HUES6 (cell line): ENCODE results near the gene GORAB.
A peak's percentile ranks its signal among the peaks of the same experiment; 100 is the strongest.

Experiments used
- H3K27ac ChIP-seq: 2 replicates; pipeline ENCODE4 v1.7.0; 2013; ENCODE audit warnings: low read depth, mild to moderate bottlenecking, low read length, inconsistent platforms
- H3K27me3 ChIP-seq: 2 replicates; pipeline ENCODE4 v1.6.1; 2013; ENCODE audit warnings: low read length; ENCODE audit not compliant: control insufficient read depth, insufficient read depth
- H3K36me3 ChIP-seq: 2 replicates; pipeline ENCODE4 v1.6.1; 2013; ENCODE audit warnings: low read length; ENCODE audit not compliant: control insufficient read depth, insufficient read depth
- H3K4me1 ChIP-seq: 2 replicates; pipeline ENCODE4 v1.6.1; 2013; ENCODE audit warnings: low read length; ENCODE audit not compliant: control insufficient read depth, insufficient read depth
- H3K4me3 ChIP-seq: 2 replicates; pipeline ENCODE4 v1.5.1; 2013; ENCODE audit warnings: low read depth, low read length
- H3K9ac ChIP-seq: one replicate; pipeline ENCODE4 v1.6.1; 2013; ENCODE audit warnings: mild to moderate bottlenecking, low read length
- H3K9me3 ChIP-seq: 2 replicates; pipeline ENCODE4 v1.6.1; 2013; ENCODE audit warnings: low read depth, low read length; ENCODE audit not compliant: control insufficient read depth, insufficient read depth

Gene GORAB

DNA sequence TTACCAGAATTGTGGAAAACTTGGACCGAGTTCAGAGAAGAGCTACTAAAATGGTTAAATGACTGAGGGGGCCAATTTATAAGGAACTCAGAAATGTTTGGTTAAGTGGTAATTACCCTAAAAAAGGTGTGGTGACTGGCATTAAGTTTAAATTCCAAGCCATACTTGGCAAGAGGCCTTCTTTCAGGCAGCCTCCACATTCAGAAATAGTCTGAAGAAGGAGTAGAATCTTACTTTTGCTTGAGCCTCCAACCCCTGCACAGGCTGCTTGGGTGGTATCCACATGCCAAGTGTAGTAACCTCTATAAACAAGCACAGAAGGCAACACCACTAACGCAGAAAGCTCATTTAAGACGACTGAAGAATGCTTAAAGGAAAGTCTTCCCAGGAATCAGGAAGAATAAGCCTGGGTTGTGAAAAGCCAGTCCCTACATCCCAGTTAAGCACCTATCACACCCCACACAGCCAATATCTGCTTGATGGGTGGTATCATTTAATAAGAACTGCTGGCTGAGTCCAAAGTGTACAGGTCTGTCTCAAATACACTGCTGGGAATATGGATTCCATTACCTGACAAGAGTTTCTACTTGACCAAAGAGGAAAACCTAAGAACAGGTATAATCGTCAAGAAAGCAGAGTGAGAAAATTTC lies 13.7 kb upstream of the GORAB start:
- H3K9ac ChIP-seq = no peak overlapping the region
- H3K36me3 ChIP-seq = no peaks in the 10 kb centered on the region
- H3K4me3 ChIP-seq = no peak overlapping the region
- H3K9me3 ChIP-seq = no peaks in the 10 kb centered on the region
- H3K27me3 ChIP-seq = no peaks in the 10 kb centered on the region
- H3K4me1 ChIP-seq = no peaks in the 10 kb centered on the region
- no peak overlapping the region for H3K27ac ChIP-seq

- Histone ChIP-seq H3K4me1 (no peaks in the 10 kb centered on the region), H3K27ac (no peak overlapping the region), H3K27me3 (no peaks in the 10 kb centered on the region), H3K4me3 (no peak overlapping the region), H3K9ac (no peak overlapping the region), H3K9me3 (no peaks in the 10 kb centered on the region), H3K36me3 (no peaks in the 10 kb centered on the region)
Measured at GRCh38 chr1:170518965-170519364, 13.0 kb upstream of the GORAB start.

DNA sequence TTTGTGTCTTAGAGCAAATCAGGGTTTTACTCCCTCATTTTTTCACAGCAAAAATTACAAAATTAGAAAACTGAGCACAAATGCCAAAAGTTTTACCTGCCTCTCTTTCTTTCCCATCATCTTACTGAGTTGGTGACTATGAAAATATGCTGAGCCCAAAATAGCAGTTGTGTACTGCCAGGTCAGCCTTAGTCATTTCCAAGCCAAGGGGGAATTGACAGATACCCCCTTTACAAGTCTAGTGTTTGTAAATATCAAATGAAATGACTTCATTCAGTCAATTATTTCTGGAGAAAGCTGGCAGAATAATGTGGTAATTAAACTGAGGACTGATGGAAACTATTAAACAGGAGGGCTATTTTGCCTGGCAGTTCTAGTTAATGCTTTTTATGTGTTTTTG lies 11.4 kb upstream of the GORAB start:
- H3K4me3 ChIP-seq = no peak overlapping the region
- no peak overlapping the region for H3K27ac ChIP-seq
- no peaks in the 10 kb centered on the region for H3K36me3 ChIP-seq
- H3K27me3 ChIP-seq = no peaks in the 10 kb centered on the region
- no peaks in the 10 kb centered on the region for H3K9me3 ChIP-seq
- no peak overlapping the region for H3K9ac ChIP-seq
- H3K4me1 ChIP-seq = no peaks in the 10 kb centered on the region

DNA sequence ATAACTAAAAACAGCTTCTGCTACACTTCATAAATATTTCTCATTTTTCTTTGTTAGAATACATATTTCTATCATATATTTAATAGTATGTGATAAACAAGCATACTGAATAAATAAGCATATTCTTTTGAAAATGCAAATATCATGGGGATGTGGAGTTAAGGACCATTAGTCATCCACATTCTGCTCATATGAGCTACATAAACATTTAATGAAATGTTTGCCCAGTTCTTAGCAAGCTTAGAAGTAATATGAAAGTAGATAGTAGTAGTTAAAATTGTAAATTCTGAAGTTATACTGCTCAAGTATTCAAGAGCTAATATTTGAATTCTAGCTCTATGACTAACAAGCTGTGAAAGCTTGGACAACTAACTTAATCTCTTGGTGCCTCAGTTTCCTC lies 10.1 kb upstream of the GORAB start:
- H3K9ac ChIP-seq = no peak overlapping the region
- no peak overlapping the region for H3K4me3 ChIP-seq
- no peaks in the 10 kb centered on the region for H3K36me3 ChIP-seq
- H3K4me1 ChIP-seq = no peaks in the 10 kb centered on the region
- H3K27ac ChIP-seq = no peak overlapping the region
- no peaks in the 10 kb centered on the region for H3K9me3 ChIP-seq
- no peaks in the 10 kb centered on the region for H3K27me3 ChIP-seq

- peaks cover 7% of the 10 kb centered on the region for H3K36me3 ChIP-seq
- peaks cover 3% of the 10 kb centered on the region for H3K4me1 ChIP-seq
- peak overlapping the region; percentile 71 for H3K4me3 ChIP-seq
- peak overlapping the region; percentile 73 for H3K27ac ChIP-seq
- no peaks in the 10 kb centered on the region for H3K27me3 ChIP-seq
- no peaks in the 10 kb centered on the region for H3K9me3 ChIP-seq
- peak overlapping the region; percentile 96 for H3K9ac ChIP-seq
Measured at GRCh38 chr1:170530972-170531757, 801 bp upstream of the GORAB start.

DNA sequence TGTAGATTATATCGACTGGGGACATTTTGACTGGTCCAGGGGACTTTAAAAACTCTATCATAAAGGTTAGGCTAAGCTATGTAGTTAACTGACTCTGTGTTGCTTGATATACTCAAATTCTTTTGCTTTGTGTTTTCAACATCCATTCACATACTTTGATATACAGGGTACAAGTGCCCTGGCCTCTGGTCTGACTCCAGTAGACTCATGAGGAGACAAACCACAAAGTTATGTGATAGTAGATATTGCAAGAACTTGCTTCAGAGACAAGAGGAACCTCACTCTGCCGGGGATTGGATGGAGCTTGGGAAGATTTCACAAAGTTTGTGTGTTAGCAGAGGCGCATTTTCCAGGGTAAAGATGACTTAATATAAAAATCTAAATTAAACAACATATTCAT lies 1.3 kb downstream of the GORAB start:
- Histone ChIP-seq H3K27me3 (no peaks in the 10 kb centered on the region), H3K9me3 (no peaks in the 10 kb centered on the region), H3K9ac (peak overlapping the region; percentile 96), H3K27ac (no peak overlapping the region), H3K36me3 (peaks cover 11% of the 10 kb centered on the region), H3K4me1 (peaks cover 3% of the 10 kb centered on the region), H3K4me3 (peak overlapping the region; percentile 71)

GRCh38 chr1:170534626-170535147 lies 2.7 kb downstream of the GORAB start:
- Histone ChIP-seq H3K27ac (no peak overlapping the region), H3K4me3 (no peak overlapping the region), H3K9me3 (no peaks in the 10 kb centered on the region), H3K36me3 (peaks cover 24% of the 10 kb centered on the region), H3K9ac (no peak overlapping the region), H3K4me1 (peaks cover 3% of the 10 kb centered on the region), H3K27me3 (no peaks in the 10 kb centered on the region)

DNA sequence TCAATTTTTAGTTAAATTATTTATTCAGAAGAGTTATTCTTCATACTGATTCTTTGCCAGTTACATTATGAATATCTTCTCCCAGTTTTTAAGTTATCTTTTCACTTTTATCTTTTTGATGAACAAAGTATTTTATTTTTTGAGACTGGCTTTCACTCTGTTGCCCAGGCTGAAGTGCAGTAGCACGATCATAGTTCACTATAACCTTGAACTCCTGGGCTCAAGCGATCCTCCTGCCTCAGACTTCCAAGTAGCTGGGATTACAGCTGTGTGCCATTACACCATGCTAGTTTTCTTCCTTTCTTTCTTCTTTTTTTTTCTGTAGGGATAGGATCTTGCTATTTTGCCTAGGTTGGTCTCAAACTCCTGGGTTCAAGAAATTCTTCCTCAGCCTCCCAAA lies 3.5 kb downstream of the GORAB start:
- no peak overlapping the region for H3K9ac ChIP-seq
- no peak overlapping the region for H3K27ac ChIP-seq
- peaks cover 31% of the 10 kb centered on the region for H3K36me3 ChIP-seq
- H3K4me1 ChIP-seq = peaks cover 3% of the 10 kb centered on the region
- H3K4me3 ChIP-seq = no peak overlapping the region
- H3K27me3 ChIP-seq = no peaks in the 10 kb centered on the region
- H3K9me3 ChIP-seq = no peaks in the 10 kb centered on the region

DNA sequence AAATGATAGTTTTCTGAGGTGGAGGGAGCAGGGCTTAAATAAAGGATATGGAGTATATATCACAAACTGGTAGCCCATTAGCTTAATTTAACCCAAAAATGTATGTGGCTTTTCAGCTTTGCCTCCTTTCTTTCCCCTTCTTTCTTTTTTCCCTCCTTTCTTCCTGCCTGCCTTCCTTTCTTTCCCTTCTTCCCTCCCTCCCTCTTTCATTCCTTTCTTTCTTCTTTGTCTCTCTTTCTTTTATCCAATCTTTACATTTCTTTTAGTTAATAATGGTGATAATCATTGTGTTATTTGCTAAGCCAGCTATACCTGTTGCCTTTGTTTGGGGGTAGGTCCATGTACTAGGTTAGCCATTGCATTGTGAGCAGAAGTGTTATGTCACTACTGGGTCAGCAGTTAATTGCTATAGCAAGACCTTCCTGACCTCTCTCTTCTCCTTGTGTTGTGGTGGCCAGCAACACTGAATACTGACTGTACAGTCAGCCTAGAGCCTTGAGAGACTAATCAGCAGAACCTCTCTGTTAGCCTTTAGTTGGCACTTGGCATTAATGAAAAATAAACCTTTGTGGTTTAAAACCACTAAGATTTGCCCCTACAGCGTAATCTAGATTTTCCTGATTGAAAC lies 5.1 kb downstream of the GORAB start:
- Histone ChIP-seq H3K9me3 (no peaks in the 10 kb centered on the region), H3K4me3 (no peak overlapping the region), H3K4me1 (peaks cover 3% of the 10 kb centered on the region), H3K9ac (no peak overlapping the region), H3K27me3 (no peaks in the 10 kb centered on the region), H3K36me3 (peaks cover 47% of the 10 kb centered on the region), H3K27ac (no peak overlapping the region)

DNA sequence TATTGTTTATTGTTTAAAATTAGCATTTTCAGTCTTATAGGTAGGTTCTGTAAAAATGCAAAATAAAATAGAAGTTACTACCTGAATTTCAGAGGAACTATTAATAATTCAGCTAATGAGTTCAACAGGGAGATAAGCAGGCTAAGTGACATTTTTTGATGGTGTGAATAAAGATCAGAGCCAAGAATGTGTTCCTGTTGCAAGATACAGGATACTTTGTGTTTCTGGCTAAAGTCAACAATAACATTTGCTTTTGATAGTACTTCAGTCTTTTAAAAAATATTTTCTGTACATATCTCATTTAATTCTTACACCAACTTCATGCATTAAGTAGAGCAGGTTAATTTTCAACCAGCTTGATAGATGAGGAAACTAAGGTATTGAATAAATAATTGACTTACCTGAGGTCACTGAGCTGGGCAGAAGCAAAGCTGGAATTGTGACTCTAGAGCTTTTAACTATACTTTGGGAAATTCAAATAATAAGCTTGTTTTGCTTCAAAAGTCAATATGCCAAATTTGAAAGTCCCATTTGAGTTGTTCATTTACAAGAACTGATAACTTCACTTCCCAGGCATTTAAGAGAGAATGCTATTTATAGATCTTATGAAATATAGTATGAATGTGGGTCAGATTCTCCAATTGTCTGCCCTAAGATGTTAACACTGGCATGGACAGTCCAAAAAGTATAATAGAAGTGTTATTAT lies 6.0 kb downstream of the GORAB start:
- no peaks in the 10 kb centered on the region for H3K27me3 ChIP-seq
- peaks cover 56% of the 10 kb centered on the region for H3K36me3 ChIP-seq
- no peak overlapping the region for H3K9ac ChIP-seq
- H3K9me3 ChIP-seq = no peaks in the 10 kb centered on the region
- H3K4me3 ChIP-seq = no peak overlapping the region
- no peak overlapping the region for H3K27ac ChIP-seq
- H3K4me1 ChIP-seq = peaks cover 2% of the 10 kb centered on the region
